Gastroesophageal sphincter (tissue), 3 donors: ENCODE measurements around the gene CAMKK1.

Experiments used
- POLR2AphosphoS5 ChIP-seq: sonication (generic); formaldehyde crosslinking; IDR thresholded peaks from one replicate; pipeline ENCODE4 v1.6.1; 2017; ENCODE audit warnings: antibody characterized with exemption
- TF ChIP-seq, protein P1 (sequence below), 4 experiments: fragments of 200-600 bp in 2 of 4; fragments of 450-650 bp in 2 of 4; sonication (generic) in 1 of 4; IDR thresholded peaks; one replicate each; pipeline ENCODE4 v1.5.1; 2017 to 2019; ENCODE audit warnings: antibody characterized with exemption in 4 of 4, mild to moderate bottlenecking in 2 of 4, moderate library complexity in 2 of 4

DNA sequence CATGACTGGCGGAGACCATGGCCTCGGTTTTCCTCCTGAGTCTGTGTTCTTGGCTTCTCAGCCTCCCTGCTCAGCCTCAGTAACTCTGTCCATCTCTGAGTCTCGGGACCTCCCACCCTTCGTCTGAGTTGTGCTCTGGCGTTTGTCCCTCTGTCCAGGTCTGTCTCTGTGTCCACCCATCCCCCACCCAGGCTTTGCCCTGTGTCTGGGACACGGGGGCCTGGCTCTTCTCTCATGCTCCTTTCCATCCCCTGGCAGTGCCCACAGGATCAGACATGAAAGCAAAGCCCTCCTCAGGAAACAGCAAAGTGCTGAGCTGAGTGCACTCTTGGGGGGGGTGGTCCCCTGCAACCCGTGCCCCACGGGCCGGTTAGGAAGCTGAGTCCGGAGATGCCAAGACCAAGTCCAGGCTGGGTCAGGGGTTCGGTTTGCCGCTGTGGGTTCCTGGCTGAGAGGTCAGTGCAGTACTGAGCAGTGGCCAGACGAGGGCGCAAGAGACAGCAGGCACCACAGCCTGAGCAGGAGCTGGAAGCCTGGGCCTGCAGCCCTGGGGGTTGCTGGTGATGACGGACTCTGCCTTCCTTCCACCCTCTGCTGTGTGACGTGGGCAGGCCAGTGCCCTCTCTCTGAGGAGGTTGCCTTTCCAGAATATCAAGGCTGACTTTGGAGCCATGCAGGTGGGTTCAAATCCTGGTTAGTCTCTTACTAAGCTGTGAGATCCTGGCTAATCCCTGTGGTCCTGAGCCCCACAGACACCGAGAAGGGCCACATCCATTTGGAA lies 20.9 kb upstream of the CAMKK1 start:
- TF ChIP-seq, protein P1, sequence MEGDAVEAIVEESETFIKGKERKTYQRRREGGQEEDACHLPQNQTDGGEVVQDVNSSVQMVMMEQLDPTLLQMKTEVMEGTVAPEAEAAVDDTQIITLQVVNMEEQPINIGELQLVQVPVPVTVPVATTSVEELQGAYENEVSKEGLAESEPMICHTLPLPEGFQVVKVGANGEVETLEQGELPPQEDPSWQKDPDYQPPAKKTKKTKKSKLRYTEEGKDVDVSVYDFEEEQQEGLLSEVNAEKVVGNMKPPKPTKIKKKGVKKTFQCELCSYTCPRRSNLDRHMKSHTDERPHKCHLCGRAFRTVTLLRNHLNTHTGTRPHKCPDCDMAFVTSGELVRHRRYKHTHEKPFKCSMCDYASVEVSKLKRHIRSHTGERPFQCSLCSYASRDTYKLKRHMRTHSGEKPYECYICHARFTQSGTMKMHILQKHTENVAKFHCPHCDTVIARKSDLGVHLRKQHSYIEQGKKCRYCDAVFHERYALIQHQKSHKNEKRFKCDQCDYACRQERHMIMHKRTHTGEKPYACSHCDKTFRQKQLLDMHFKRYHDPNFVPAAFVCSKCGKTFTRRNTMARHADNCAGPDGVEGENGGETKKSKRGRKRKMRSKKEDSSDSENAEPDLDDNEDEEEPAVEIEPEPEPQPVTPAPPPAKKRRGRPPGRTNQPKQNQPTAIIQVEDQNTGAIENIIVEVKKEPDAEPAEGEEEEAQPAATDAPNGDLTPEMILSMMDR (IDR thresholded peaks at IDR 0.05): peak in 3 of 4 experiments; percentile 90 to 98 (median 93)
- no peak for TF ChIP-seq POLR2AphosphoS5
